ENCODE data around the gene C4orf50. TPM values are rescaled to one million over a fixed set of nuclear protein-coding genes. Genes with fewer than 3 reads are reported as not detected.

Gene C4orf50
- total RNA-seq, 2 donors from 2014 or later, result 0.34 to 2.1 TPM

GRCh38 chr4:5930876-5931275 lies 87.4 kb downstream of the C4orf50 start:
- no peak for ATAC-seq (replicated peaks)
- H3K4me1 Mint-ChIP-seq, result no peaks in the 10 kb centered on the region
- H3K9me3 Mint-ChIP-seq, result no peaks in the 10 kb centered on the region
- H3K4me3 Mint-ChIP-seq, result no peak overlapping the region
- H3K27me3 Mint-ChIP-seq, result peaks cover 26% of the 10 kb centered on the region
- H3K36me3 Mint-ChIP-seq (ENCODE audit: low read depth), result no peaks in the 10 kb centered on the region
- H3K27ac Mint-ChIP-seq, result no peak overlapping the region

DNA sequence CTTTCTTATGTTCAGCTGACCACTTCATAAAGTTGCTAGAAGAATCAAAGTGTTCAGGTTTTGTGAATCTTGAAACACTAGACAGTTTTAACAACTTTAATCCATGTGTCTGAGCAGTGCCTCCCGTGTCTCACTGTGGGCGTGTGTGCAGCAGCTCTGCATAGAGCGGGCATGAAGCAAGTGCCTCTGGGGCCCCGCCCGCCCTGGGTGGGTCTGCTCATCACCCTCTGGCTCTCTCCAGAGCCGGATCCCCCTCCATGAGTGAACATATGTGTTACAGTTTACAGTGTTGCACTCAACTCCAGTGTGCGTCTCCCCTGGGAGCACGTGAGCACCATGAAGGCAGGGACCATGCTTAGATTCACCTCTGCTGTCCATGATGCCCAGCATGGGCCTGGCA lies 87.8 kb downstream of the C4orf50 start:
- H3K27ac Mint-ChIP-seq, result no peak overlapping the region
- H3K4me3 Mint-ChIP-seq, result no peak overlapping the region
- no peaks in the 10 kb centered on the region for H3K4me1 Mint-ChIP-seq
- H3K36me3 Mint-ChIP-seq (ENCODE audit: low read depth), result no peaks in the 10 kb centered on the region
- H3K9me3 Mint-ChIP-seq, result no peaks in the 10 kb centered on the region
- ATAC-seq (replicated peaks), result no peak
- peaks cover 26% of the 10 kb centered on the region for H3K27me3 Mint-ChIP-seq

DNA sequence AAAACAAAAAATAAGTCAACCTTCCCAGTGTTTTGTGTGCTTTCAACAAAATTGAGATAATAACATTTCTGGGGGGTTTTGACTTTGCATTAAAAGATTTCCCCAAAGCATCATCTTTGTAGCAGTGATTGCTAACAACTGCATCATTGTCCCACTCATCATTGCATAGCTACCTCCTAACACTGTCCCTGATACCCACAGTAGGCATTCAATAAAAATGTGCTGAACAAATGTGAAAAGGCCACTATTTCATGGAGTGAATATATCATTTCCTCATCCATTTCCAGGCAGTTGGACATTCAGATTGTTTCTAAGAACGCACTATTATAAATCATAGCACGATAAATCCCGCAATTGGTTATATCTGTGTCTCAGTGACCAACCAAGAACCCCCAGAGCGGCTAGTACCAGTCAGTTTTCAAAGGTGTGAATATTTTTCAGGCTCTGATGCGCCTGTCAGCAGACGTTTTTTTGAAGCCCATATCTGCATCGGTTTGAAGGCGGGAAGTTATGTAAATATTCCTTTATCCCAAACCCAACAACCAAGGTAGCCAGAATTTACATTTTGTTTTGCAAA lies 89.3 kb downstream of the C4orf50 start:
- no peaks in the 10 kb centered on the region for H3K4me1 Mint-ChIP-seq
- H3K36me3 Mint-ChIP-seq (ENCODE audit: low read depth), result no peaks in the 10 kb centered on the region
- ATAC-seq (replicated peaks), result no peak
- H3K27me3 Mint-ChIP-seq, result peaks cover 26% of the 10 kb centered on the region
- H3K9me3 Mint-ChIP-seq, result no peaks in the 10 kb centered on the region
- H3K4me3 Mint-ChIP-seq, result no peak overlapping the region
- no peak overlapping the region for H3K27ac Mint-ChIP-seq

DNA sequence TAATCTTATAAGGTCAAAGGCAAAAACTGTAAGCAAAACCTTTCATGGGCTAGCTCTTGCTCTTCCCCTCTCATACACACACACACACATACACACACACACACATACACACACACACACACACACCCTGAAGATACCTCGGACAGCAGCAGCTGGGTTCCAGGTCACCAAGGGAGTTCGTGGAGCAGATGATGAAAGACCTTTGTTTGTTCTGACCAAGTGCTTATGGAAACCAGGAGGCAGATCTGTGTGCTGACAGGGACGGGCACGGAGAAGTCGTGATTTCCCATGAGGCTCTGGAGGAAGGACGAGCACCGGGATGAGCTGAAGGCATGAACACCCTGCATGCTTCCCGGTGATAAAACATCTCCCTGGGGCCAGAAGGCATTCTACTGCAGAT lies 90.0 kb downstream of the C4orf50 start:
- H3K9me3 Mint-ChIP-seq, result no peaks in the 10 kb centered on the region
- H3K27ac Mint-ChIP-seq, result no peak overlapping the region
- H3K4me3 Mint-ChIP-seq, result no peak overlapping the region
- no peak for ATAC-seq (replicated peaks)
- H3K4me1 Mint-ChIP-seq, result no peaks in the 10 kb centered on the region
- no peaks in the 10 kb centered on the region for H3K36me3 Mint-ChIP-seq (ENCODE audit: low read depth)
- peaks cover 22% of the 10 kb centered on the region for H3K27me3 Mint-ChIP-seq

GRCh38 chr4:5927747-5928146 lies 90.5 kb downstream of the C4orf50 start:
- no peaks in the 10 kb centered on the region for H3K36me3 Mint-ChIP-seq (ENCODE audit: low read depth)
- ATAC-seq (replicated peaks), result no peak
- H3K4me1 Mint-ChIP-seq, result no peaks in the 10 kb centered on the region

GRCh38 chr4:5927116-5927515 lies 91.1 kb downstream of the C4orf50 start:
- H3K27me3 Mint-ChIP-seq, result peaks cover 22% of the 10 kb centered on the region
- H3K36me3 Mint-ChIP-seq (ENCODE audit: low read depth), result no peaks in the 10 kb centered on the region
- H3K4me3 Mint-ChIP-seq, result no peak overlapping the region
- H3K4me1 Mint-ChIP-seq, result no peaks in the 10 kb centered on the region
- no peak overlapping the region for H3K27ac Mint-ChIP-seq
- ATAC-seq (replicated peaks), result no peak
- H3K9me3 Mint-ChIP-seq, result no peaks in the 10 kb centered on the region

More at GRCh38 chr4:5927747-5928146, 90.5 kb downstream of the C4orf50 start:
- no peak overlapping the region for H3K4me3 Mint-ChIP-seq
- H3K27ac Mint-ChIP-seq, result no peak overlapping the region
- H3K27me3 Mint-ChIP-seq, result peaks cover 22% of the 10 kb centered on the region
- no peaks in the 10 kb centered on the region for H3K9me3 Mint-ChIP-seq

DNA sequence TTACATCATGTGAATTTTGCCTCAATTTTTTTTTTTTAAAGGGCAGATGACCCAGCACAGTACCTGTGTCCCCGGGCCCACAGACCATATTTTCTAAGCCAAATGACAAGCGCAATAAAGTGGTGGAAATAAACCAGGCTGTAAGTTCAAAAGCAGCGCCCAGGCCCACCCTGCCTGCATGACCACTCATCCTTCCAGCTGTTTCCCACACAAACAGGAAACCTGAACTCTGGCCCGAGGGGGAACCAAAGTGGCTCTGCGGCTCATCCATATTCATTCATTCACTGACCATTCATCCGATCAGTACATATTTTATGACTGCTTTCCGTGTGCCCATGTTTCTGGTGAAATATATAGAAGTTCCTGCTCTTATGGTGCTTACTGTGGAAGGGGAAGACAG lies 91.6 kb downstream of the C4orf50 start:
- H3K27me3 Mint-ChIP-seq, result peaks cover 22% of the 10 kb centered on the region
- H3K9me3 Mint-ChIP-seq, result no peaks in the 10 kb centered on the region
- H3K27ac Mint-ChIP-seq, result no peak overlapping the region
- no peak for ATAC-seq (replicated peaks)
- no peaks in the 10 kb centered on the region for H3K36me3 Mint-ChIP-seq (ENCODE audit: low read depth)
- H3K4me1 Mint-ChIP-seq, result no peaks in the 10 kb centered on the region
- H3K4me3 Mint-ChIP-seq, result no peak overlapping the region

DNA sequence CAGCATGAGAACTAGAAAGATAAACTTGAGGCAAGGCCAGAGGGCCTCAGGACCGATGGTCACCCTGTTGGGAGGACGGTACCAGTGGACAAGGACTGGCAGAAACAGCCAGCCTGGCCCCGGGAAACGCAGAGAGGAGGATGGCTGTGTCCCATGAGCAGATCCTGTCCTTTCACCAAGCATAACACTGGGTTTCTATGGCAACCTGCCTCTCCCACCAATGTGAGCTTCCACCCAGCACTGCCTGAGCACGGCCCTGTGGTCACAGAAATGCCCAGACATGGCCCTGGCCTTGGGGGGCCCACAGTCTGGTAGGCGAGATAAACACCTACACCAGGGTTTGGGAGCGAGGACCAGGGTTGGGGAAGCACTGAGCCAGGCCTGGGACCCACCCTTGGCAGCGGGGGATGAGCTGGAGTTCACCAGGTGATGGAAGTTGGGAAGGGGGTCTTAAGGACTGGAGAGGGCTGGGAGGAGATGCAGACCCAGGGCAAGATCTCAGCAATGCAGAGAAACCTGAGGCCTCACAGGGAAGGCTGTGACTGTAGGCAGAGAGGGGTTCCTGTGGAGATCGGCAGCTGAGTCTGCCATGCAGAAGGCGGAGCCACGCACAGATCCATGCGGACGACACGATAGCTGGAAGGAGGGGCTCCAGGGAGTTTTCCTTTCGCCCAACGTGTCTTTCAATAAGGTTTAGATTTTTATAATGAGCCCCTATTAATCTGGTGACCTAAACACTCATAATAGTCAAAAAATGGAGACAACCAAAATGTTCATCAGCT lies 92.6 kb downstream of the C4orf50 start:
- no peaks in the 10 kb centered on the region for H3K4me1 Mint-ChIP-seq
- ATAC-seq (replicated peaks), result no peak
- H3K9me3 Mint-ChIP-seq, result no peaks in the 10 kb centered on the region
- peaks cover 24% of the 10 kb centered on the region for H3K27me3 Mint-ChIP-seq
- no peak overlapping the region for H3K4me3 Mint-ChIP-seq
- no peaks in the 10 kb centered on the region for H3K36me3 Mint-ChIP-seq (ENCODE audit: low read depth)
- no peak overlapping the region for H3K27ac Mint-ChIP-seq

GRCh38 chr4:5924461-5925125 lies 93.6 kb downstream of the C4orf50 start:
- no peaks in the 10 kb centered on the region for H3K36me3 Mint-ChIP-seq (ENCODE audit: low read depth)
- H3K9me3 Mint-ChIP-seq, result no peaks in the 10 kb centered on the region
- H3K4me1 Mint-ChIP-seq, result no peaks in the 10 kb centered on the region
- H3K4me3 Mint-ChIP-seq, result no peak overlapping the region
- no peak for ATAC-seq (replicated peaks)
- peaks cover 24% of the 10 kb centered on the region for H3K27me3 Mint-ChIP-seq
- no peak overlapping the region for H3K27ac Mint-ChIP-seq

DNA sequence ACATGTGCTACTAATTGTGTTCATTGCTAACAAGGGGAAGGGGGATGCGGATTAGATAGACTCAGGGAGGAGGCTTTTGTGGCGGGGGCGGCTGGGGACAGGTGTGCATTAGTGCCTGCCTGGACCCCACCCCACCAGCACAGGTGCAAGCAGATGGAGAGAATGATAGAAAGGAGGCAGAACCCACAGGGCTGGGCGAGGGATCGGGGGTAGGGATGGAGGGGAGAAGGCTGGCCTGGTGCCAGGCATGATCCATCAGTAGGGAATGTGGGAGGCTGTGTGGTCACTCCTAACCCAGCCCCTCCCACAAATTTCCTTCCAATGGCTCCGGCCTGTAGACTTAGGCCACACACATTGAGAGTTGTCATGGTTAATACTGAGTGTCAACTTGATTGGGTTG lies 94.9 kb downstream of the C4orf50 start:
- no peaks in the 10 kb centered on the region for H3K36me3 Mint-ChIP-seq (ENCODE audit: low read depth)

DNA sequence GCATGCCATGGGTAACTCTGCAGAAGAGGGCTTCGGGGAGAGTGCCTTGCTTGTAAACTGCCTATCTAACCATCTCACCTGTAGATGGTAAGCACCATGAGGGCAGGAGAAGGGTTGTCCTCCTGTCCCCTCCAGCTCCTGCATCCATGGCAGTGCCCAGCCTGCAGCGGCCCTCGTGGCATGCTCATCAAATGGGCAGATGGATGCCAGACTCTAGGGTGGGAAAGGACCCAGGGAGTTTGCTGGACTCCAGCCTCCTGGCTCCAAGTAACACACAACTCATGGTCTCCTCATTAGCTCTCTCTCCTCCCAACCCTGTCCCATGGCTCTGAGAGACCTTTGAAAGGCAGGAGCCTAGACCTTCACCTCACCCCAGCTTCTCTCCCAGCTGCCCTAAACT lies 95.7 kb downstream of the C4orf50 start:
- no peak overlapping the region for H3K4me3 Mint-ChIP-seq
- H3K4me1 Mint-ChIP-seq, result no peaks in the 10 kb centered on the region
- ATAC-seq (replicated peaks), result no peak
- H3K27ac Mint-ChIP-seq, result no peak overlapping the region
- no peaks in the 10 kb centered on the region for H3K36me3 Mint-ChIP-seq (ENCODE audit: low read depth)
- peaks cover 13% of the 10 kb centered on the region for H3K27me3 Mint-ChIP-seq
- no peaks in the 10 kb centered on the region for H3K9me3 Mint-ChIP-seq

More for the DNA sequence above, 94.9 kb downstream of the C4orf50 start:
- Mint-ChIP-seq H3K4me1 (no peaks in the 10 kb centered on the region), H3K9me3 (no peaks in the 10 kb centered on the region), H3K4me3 (no peak overlapping the region), H3K27ac (no peak overlapping the region), H3K27me3 (peaks cover 19% of the 10 kb centered on the region)
- ATAC-seq (replicated peaks), result no peak

- H3K4me3 Mint-ChIP-seq, result no peak overlapping the region
- no peaks in the 10 kb centered on the region for H3K9me3 Mint-ChIP-seq
- H3K36me3 Mint-ChIP-seq (ENCODE audit: low read depth), result no peaks in the 10 kb centered on the region
- no peak overlapping the region for H3K27ac Mint-ChIP-seq
- no peaks in the 10 kb centered on the region for H3K4me1 Mint-ChIP-seq
- no peak for ATAC-seq (replicated peaks)
- H3K27me3 Mint-ChIP-seq, result peaks cover 11% of the 10 kb centered on the region
These were observed 96.2 kb downstream of the C4orf50 start for GRCh38 chr4:5921981-5922380.

DNA sequence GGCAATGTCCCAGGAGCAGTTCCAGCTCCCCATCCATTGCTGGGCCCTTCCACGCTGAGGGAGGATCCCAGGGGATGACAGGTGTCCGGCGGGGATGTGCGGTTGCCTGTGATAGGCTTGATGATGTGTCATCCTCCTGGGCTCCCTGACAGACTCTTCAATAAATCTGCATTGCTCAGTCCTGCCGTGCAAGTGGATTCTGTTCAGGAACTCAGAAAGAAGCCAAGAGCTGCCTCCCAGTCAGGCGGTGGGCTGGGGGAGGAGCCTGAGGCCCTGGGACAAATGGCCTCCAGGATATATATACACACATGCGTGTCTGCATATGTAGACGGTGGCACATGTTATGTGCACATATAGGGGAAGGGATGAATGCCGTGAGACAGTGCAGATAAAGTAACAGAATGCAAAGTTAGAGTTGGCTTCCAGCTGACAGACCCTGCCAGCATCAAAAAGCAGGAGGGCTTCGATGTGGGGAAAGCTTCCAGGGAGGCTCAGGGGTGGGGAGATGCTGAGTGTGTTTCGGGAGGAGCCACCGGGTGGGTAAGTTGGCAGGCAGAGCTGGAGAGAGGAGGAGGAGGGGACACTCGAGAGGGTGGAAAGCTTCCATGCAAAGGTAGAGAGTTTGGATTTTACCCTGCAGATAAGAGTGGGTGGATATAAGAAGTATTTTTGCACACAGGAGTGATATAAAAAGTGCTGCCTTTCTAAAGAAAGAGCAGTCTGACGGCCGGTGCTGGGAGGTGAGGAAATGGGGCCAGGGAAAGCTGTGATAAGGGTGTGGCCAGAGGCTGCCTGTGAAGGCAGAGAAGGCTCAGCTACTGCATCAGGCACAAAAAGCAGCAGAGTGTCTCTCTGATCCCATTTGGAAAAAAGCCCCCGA lies 96.9 kb downstream of the C4orf50 start:
- H3K27me3 Mint-ChIP-seq, result peaks cover 11% of the 10 kb centered on the region
- no peaks in the 10 kb centered on the region for H3K9me3 Mint-ChIP-seq
- no peaks in the 10 kb centered on the region for H3K4me1 Mint-ChIP-seq
- ATAC-seq (replicated peaks), result no peak
- no peaks in the 10 kb centered on the region for H3K36me3 Mint-ChIP-seq (ENCODE audit: low read depth)
- no peak overlapping the region for H3K27ac Mint-ChIP-seq
- no peak overlapping the region for H3K4me3 Mint-ChIP-seq

GRCh38 chr4:5919571-5919970 lies 98.7 kb downstream of the C4orf50 start:
- ATAC-seq (replicated peaks), result no peak
- Mint-ChIP-seq H3K36me3 (ENCODE audit: low read depth) (no peaks in the 10 kb centered on the region), H3K4me3 (no peak overlapping the region), H3K9me3 (no peaks in the 10 kb centered on the region), H3K4me1 (no peaks in the 10 kb centered on the region), H3K27me3 (peaks cover 23% of the 10 kb centered on the region), H3K27ac (no peak overlapping the region)
